K562 (cell line): ENCODE measurements around the gene HDLBP. TPM values are rescaled to one million over a fixed set of nuclear protein-coding genes. Genes with fewer than 3 reads are reported as not detected.

Experiments
- ATAC-seq: fragments of 200-7000 bp; cut with Tn5 transposase; 3 replicates; pipeline ENCODE4 v1.9.1; 2020; ENCODE audit warnings: moderate library complexity
- BruUV-seq: library from RNA; stranded (reverse); fragments of 400-500 nt; replicated peaks from 2 replicates; lab custom pipeline; 2021; lab: Mats Ljungman, UMichigan
- CTCF ChIA-PET: fragments of 300-600 bp; formaldehyde crosslinking; extraction: SDS; loops from one replicate; lab custom pipeline; 2021; ENCODE audit warnings: low intra/inter-chr PET ratio; lab: Yijun Ruan, JAX
- POLR2A ChIA-PET: fragments of 300-600, 350-650 bp; sonication (Branson Sonifier 250); formaldehyde crosslinking; extraction: SDS; loops from one replicate; lab custom pipeline; 2021; ENCODE audit warnings: antibody characterized with exemption, inconsistent platforms; lab: Yijun Ruan, JAX
- DNase-seq, 4 experiments: peaks; one replicate each; pipeline versions ENCODE4 v3.0.0 to v3.0.0-alpha.2; 2011 to 2018; ENCODE audit warnings: low spot score in 3 of 4, mixed read lengths in 3 of 4; ENCODE audit errors: extremely low read depth in 1 of 4
- FAIRE-seq: peaks from 2 replicates; lab custom pipeline; 2011; peaks lifted over from hg19 to GRCh38; lab: Jason Lieb, UNC
- H2AFZ ChIP-seq: 2 replicates; pipeline ENCODE4 v1.6.0; 2011; ENCODE audit warnings: low read depth, low read length, control low read depth, inconsistent platforms
- H3K27ac ChIP-seq: fragments of 200-600 bp; 3 replicates; pipeline ENCODE4 v1.8.0; 2011; ENCODE audit warnings: low read depth, mild to moderate bottlenecking, control low read depth, inconsistent platforms, low read length, moderate library complexity, mixed read lengths; ENCODE audit errors: extremely low read depth
- H3K27me3 ChIP-seq, 2 experiments: fragments of 300-600 bp in 1 of 2; 2 replicates in 1 of 2; 3 replicates in 1 of 2; pipeline versions ENCODE4 v1.6.0 to v1.8.0; 2011; ENCODE audit warnings: inconsistent platforms in 2 of 2, low read length in 2 of 2, mild to moderate bottlenecking in 1 of 2, mixed read lengths in 1 of 2, moderate library complexity in 1 of 2; ENCODE audit not compliant: control insufficient read depth in 2 of 2, insufficient read depth in 2 of 2
- H3K36me3 ChIP-seq: fragments of 300-600 bp; 3 replicates; pipeline ENCODE4 v1.8.0; 2011; ENCODE audit warnings: mild to moderate bottlenecking, low read length, inconsistent platforms; ENCODE audit not compliant: control insufficient read depth, insufficient read depth
- H3K4me1 ChIP-seq, 2 experiments: fragments of 200-600 bp in 1 of 2; replicated peaks in 1 of 2; 2 replicates in 1 of 2; 3 replicates in 1 of 2; pipeline versions ENCODE4 v1.5.1 to v1.8.0; 2011; ENCODE audit warnings: inconsistent platforms in 2 of 2, low read length in 2 of 2, mild to moderate bottlenecking in 1 of 2, mixed read lengths in 1 of 2, moderate library complexity in 1 of 2; ENCODE audit not compliant: control insufficient read depth in 2 of 2, insufficient read depth in 2 of 2
- H3K4me2 ChIP-seq: 2 replicates; pipeline ENCODE4 v1.6.1; 2011; ENCODE audit warnings: low read length, control low read depth, inconsistent platforms, mixed read lengths; ENCODE audit not compliant: insufficient read depth
- H3K4me3 ChIP-seq: fragments of 200-600 bp; sonication (generic), shearing (Covaris generic); 2 replicates; pipeline ENCODE4 v1.5.1; 2016; ENCODE audit warnings: control low read depth, inconsistent platforms
- H3K79me2 ChIP-seq: fragments of 200-600 bp; 3 replicates; pipeline ENCODE4 v1.8.0; 2011; ENCODE audit warnings: low read length, inconsistent platforms; ENCODE audit not compliant: control insufficient read depth, insufficient read depth
- H3K9ac ChIP-seq, 2 experiments: 2 replicates each; pipeline versions ENCODE4 v1.6.0 to v1.6.1; 2011; ENCODE audit warnings: low read depth in 2 of 2, low read length in 2 of 2, control low read depth in 1 of 2, inconsistent platforms in 1 of 2, mild to moderate bottlenecking in 1 of 2, mixed read lengths in 1 of 2; ENCODE audit not compliant: insufficient read depth in 1 of 2
- H3K9me1 ChIP-seq: one replicate; pipeline ENCODE4 v1.6.0; 2011; ENCODE audit warnings: inconsistent platforms, mild to moderate bottlenecking, low read length, moderate library complexity; ENCODE audit not compliant: control insufficient read depth, insufficient read depth
- H3K9me3 ChIP-seq: replicated peaks from 2 replicates; pipeline ENCODE4 v1.5.1; 2011; ENCODE audit warnings: low read depth, low read length, inconsistent platforms; ENCODE audit not compliant: control insufficient read depth, insufficient read depth
- H4K20me1 ChIP-seq: replicated peaks from 2 replicates; pipeline ENCODE4 v1.6.1; 2011; ENCODE audit warnings: low read length, inconsistent platforms, mixed read lengths; ENCODE audit not compliant: control insufficient read depth, insufficient read depth
- ELF4 ChIP-seq: fragments of 450-650 bp; formaldehyde crosslinking; IDR thresholded peaks from 2 replicates; pipeline ENCODE4 v1.4.0; 2022; ENCODE audit warnings: missing genetic modification characterization
- MCM2 ChIP-seq: fragments of 450-650 bp; IDR thresholded peaks from 2 replicates; pipeline ENCODE4 v1.6.1; 2017; ENCODE audit warnings: low read depth, mild to moderate bottlenecking
- MNT ChIP-seq, 2 experiments: fragments of 450-650 bp; conservative IDR thresholded peaks; 2 replicates each; pipeline ENCODE4 v1.6.1; 2017; ENCODE audit warnings: mild to moderate bottlenecking in 2 of 2, moderate library complexity in 2 of 2
- POLR2G ChIP-seq: fragments of 200-400 bp; formaldehyde crosslinking; IDR thresholded peaks from 2 replicates; pipeline ENCODE4 v1.6.1; 2017; ENCODE audit warnings: low read depth, mild to moderate bottlenecking, antibody characterized with exemption, low read length, moderate library complexity
- RCOR1 ChIP-seq, 2 experiments: IDR thresholded peaks; 2 replicates each; pipeline ENCODE4 v1.6.1; 2012; ENCODE audit warnings: low read depth in 2 of 2, low read length in 2 of 2, borderline replicate concordance in 1 of 2, improper control_type of control experiment in 1 of 2
- SMARCB1 ChIP-seq: IDR thresholded peaks from 2 replicates; pipeline ENCODE4 v1.6.1; 2011; ENCODE audit warnings: improper control_type of control experiment, low read depth; ENCODE audit not compliant: insufficient read length
- TCF7L2 ChIP-seq: fragments of 150-350 bp; IDR thresholded peaks from 2 replicates; pipeline ENCODE4 v1.6.1; 2016; ENCODE audit warnings: low read depth, mild to moderate bottlenecking, low read length, moderate library complexity
- ZBTB9 ChIP-seq: fragments of 450-650 bp; formaldehyde crosslinking; IDR thresholded peaks from 2 replicates; pipeline ENCODE4 v1.4.0; 2020; ENCODE audit warnings: mild to moderate bottlenecking, moderate library complexity
- ZNF165 ChIP-seq: fragments of 250-450 bp; sonication (Bioruptor Pico); IDR thresholded peaks from 2 replicates; pipeline ENCODE4 v1.4.0; 2020; ENCODE audit warnings: borderline replicate concordance
- ZNF384 ChIP-seq: IDR thresholded peaks from 2 replicates; pipeline ENCODE4 v1.6.1; 2012; ENCODE audit warnings: low read depth, low read length, improper control_type of control experiment
- ZNF41 ChIP-seq: fragments of 250-450 bp; sonication (Bioruptor Pico); conservative IDR thresholded peaks from 2 replicates; pipeline ENCODE4 v1.4.0; 2020; ENCODE audit warnings: mild to moderate bottlenecking
- WGBS: fragments of 100-300 bp; shearing (Covaris generic); methylation state at CpG from one replicate; pipeline ENCODE4 v1.1.6; 2016; ENCODE audit warnings: low coverage, mixed read lengths; ENCODE audit not compliant: insufficient coverage; ENCODE audit errors: missing lambda C conversion rate; 5-methylcytosine and 5-hydroxymethylcytosine counted together
- in situ Hi-C: fragments of 300-500 bp; cut with MboI; formaldehyde crosslinking; loops from 4 replicates; pipeline ENCODE4 v1.15.0; 2018; ENCODE audit warnings: inconsistent platforms, mixed read lengths
- intact Hi-C: fragments of 100-400 bp; cut with micrococcal nuclease; formaldehyde crosslinking; loops from 2 replicates; pipeline ENCODE4 v1.14.2; 2022
- polyA plus RNA-seq, 8 experiments: library from polyadenylated mRNA; depleted of rRNA in 4 of 8; stranded (reverse) in 5 of 8; unstranded in 3 of 8; fragments of >200 nt; fragmentation: Nextera tagmentation in 2 of 8; fragmentation: Illumina TruSeq in 1 of 8; extraction: Ambion mirVana in 2 of 8; extraction: Trizol in 1 of 8; gene quantifications; 2 replicates each; pipeline versions ENCODE4 v1.2.1 to v1.2.3, GENCODE V29; 2011 to 2014; ENCODE audit warnings: inconsistent platforms in 1 of 8, missing spikeins in 1 of 8
- total RNA-seq, 7 experiments: library from RNA; depleted of rRNA in 6 of 7; stranded (reverse); fragments of >200 nt in 6 of 7; fragmentation: Illumina TruSeq in 2 of 7; extraction: Trizol in 2 of 7; gene quantifications; 2 replicates each; pipeline versions ENCODE4 v1.2.1 to v1.2.3, GENCODE V29; 2011 to 2021; ENCODE audit warnings: low replicate concordance in 1 of 7

The HDLBP gene
- total and polyA plus RNA-seq, 9 of the 15 experiments (the other 6 are each of a cell fraction or from before 2014, with no cell fraction given): 24.4 to 378 (median 146) TPM

- in situ Hi-C loops: no loop called here
- ATAC-seq: no peak
- H3K4me2 ChIP-seq: no peak overlapping the region
- intact Hi-C loops: no loop called here
- H3K9me1 ChIP-seq: peaks cover 2% of the 10 kb centered on the region
- H3K9me3 ChIP-seq: no peaks in the 10 kb centered on the region
- no peak overlapping the region for H3K9ac ChIP-seq
- ChIA-PET POLR2A (interaction anchor here (0.6 to 0.9 kb wide), 4 partner anchors 18 to 120 kb away, joined by 3 read pairs; no protein-coding TSS in a partner anchor), CTCF (no interaction called here)
- H3K79me2 ChIP-seq: no peaks in the 10 kb centered on the region
- WGBS: 92% methylated on average over 5 of the region's 13 CpGs
- H3K4me1 ChIP-seq: peaks cover 0 to 12% of the 10 kb centered on the region in 2 experiments; a peak in 3 of 5 replicates
- peaks cover 86% of the 10 kb centered on the region; the same call in 2 of the 3 replicates for H3K36me3 ChIP-seq
- peaks cover 7% of the 10 kb centered on the region; the same call in 1 of the 2 replicates for H4K20me1 ChIP-seq
- H3K27ac ChIP-seq: no peak overlapping the region
- no peak overlapping the region for H3K4me3 ChIP-seq
- no peak for DNase-seq
- TF ChIP-seq ELF4 (CRISPR knock-in tag) (no peak), POLR2G (peak; percentile 41; the same call in 1 of the 2 replicates), MCM2 (no peak)
- H2AFZ ChIP-seq: no peak overlapping the region
- no peak for FAIRE-seq
- no TSS peak for BruUV-seq
- H3K27me3 ChIP-seq: no peaks in the 10 kb centered on the region
These were observed 82.5 kb downstream of the HDLBP start for GRCh38 chr2:241232736-241233575.

GRCh38 chr2:241230435-241230834 is 85.0 kb downstream of the HDLBP start:
- H3K9me3 ChIP-seq: no peaks in the 10 kb centered on the region
- H3K4me1 ChIP-seq: peaks cover 2 to 15% of the 10 kb centered on the region in 2 experiments; a peak in 3 of 5 replicates
- no peak for DNase-seq
- H3K9ac ChIP-seq: no peak overlapping the region
- no peak overlapping the region for H2AFZ ChIP-seq
- ChIA-PET POLR2A (no interaction called here), CTCF (no interaction called here)
- FAIRE-seq: no peak
- H3K36me3 ChIP-seq: peaks cover 82% of the 10 kb centered on the region; the same call in 2 of the 3 replicates
- peaks cover 11% of the 10 kb centered on the region; the same call in 1 of the 2 replicates for H4K20me1 ChIP-seq
- no peak overlapping the region for H3K4me2 ChIP-seq
- H3K79me2 ChIP-seq: no peaks in the 10 kb centered on the region
- H3K27me3 ChIP-seq: no peaks in the 10 kb centered on the region
- peaks cover 2% of the 10 kb centered on the region for H3K9me1 ChIP-seq
- no peak overlapping the region for H3K4me3 ChIP-seq
- intact Hi-C loops: no loop called here
- no TSS peak for BruUV-seq
- WGBS: 95% methylated on average over 18 of the region's 19 CpGs
- H3K27ac ChIP-seq: no peak overlapping the region
- in situ Hi-C loops: no loop called here
- no peak for ATAC-seq
- no peak for TF ChIP-seq ZNF384
- no peak for TF ChIP-seq ZBTB9
- TF ChIP-seq SMARCB1: no peak
- TF ChIP-seq TCF7L2: no peak
- TF ChIP-seq RCOR1 (IDR thresholded peaks at IDR 0.05; ENCODE audit: borderline replicate concordance in 1 of 2, low read depth in 2 of 2, low read length in 2 of 2): no peak
- no peak for TF ChIP-seq ZNF165
- no peak for TF ChIP-seq ZNF41
- TF ChIP-seq MNT (conservative IDR thresholded peaks at IDR 0.05): no peak
